ENCODE measurements around the gene TFF3. TPM values are rescaled to one million over a fixed set of nuclear protein-coding genes. Genes with fewer than 3 reads are reported as not detected.

Gene TFF3
- total and polyA plus RNA-seq, 2 donors (not counting 1 experiment from before 2014, with no cell fraction given): not detected

- H3K36me3 ChIP-seq (ENCODE audit: control insufficient read depth, insufficient read depth, low read length): no peaks in the 10 kb centered on the region
- TF ChIP-seq EZH2 (IDR thresholded peaks at IDR 0.05; ENCODE audit: low read length, missing control alignments): no peak
- no peak for TF ChIP-seq CTCF (conservative IDR thresholded peaks at IDR 0.05 in 1 of 2, IDR thresholded peaks at IDR 0.05 in 1 of 2; ENCODE audit: low read depth in 1 of 2, low read length in 2 of 2)
- H4K20me1 ChIP-seq (ENCODE audit: control insufficient read depth, extremely low read depth, insufficient read depth, low read length): no peaks in the 10 kb centered on the region
- no peaks in the 10 kb centered on the region for H3K4me1 ChIP-seq (ENCODE audit: control insufficient read depth, extremely low read depth, insufficient read depth, low read length)
- H3K9ac ChIP-seq (ENCODE audit: insufficient read depth, low read length): no peak overlapping the region
- H3K79me2 ChIP-seq (ENCODE audit: control insufficient read depth, insufficient read depth, low read length): no peaks in the 10 kb centered on the region
- no peaks in the 10 kb centered on the region for H3K9me3 ChIP-seq (ENCODE audit: control insufficient read depth, insufficient read depth, low read depth, low read length)
- no peak overlapping the region for H3K4me2 ChIP-seq (ENCODE audit: extremely low read depth, insufficient read depth, low read length)
- no peak for DNase-seq (ENCODE audit: low read depth in 2 of 2)
- H2AFZ ChIP-seq (ENCODE audit: low read length): no peak overlapping the region
- no peaks in the 10 kb centered on the region for H3K27me3 ChIP-seq (ENCODE audit: control insufficient read depth, insufficient read depth, low read length)
- H3K27ac ChIP-seq (ENCODE audit: insufficient read depth, low read length): no peak overlapping the region
- no peak overlapping the region for H3K4me3 ChIP-seq (replicated peaks in 1 of 4; ENCODE audit: control extremely low read depth in 1 of 4, insufficient read depth in 1 of 4, low read depth in 3 of 4, low read length in 4 of 4)
These were observed 33.6 kb upstream of the TFF3 start for GRCh38 chr21:42348762-42349161.

GRCh38 chr21:42347601-42348327 lies 32.6 kb upstream of the TFF3 start:
- H3K4me1 ChIP-seq (ENCODE audit: control insufficient read depth, extremely low read depth, insufficient read depth, low read length): no peaks in the 10 kb centered on the region
- no peak overlapping the region for H3K9ac ChIP-seq (ENCODE audit: insufficient read depth, low read length)
- H3K27ac ChIP-seq (ENCODE audit: insufficient read depth, low read length): no peak overlapping the region
- H3K79me2 ChIP-seq (ENCODE audit: control insufficient read depth, insufficient read depth, low read length): no peaks in the 10 kb centered on the region
- no peak overlapping the region for H3K4me3 ChIP-seq (replicated peaks in 1 of 4; ENCODE audit: control extremely low read depth in 1 of 4, insufficient read depth in 1 of 4, low read depth in 3 of 4, low read length in 4 of 4)
- TF ChIP-seq EZH2 (IDR thresholded peaks at IDR 0.05; ENCODE audit: low read length, missing control alignments) (no peak), CTCF (conservative IDR thresholded peaks at IDR 0.05 in 1 of 2, IDR thresholded peaks at IDR 0.05 in 1 of 2; ENCODE audit: low read depth in 1 of 2, low read length in 2 of 2) (no peak)
- DNase-seq (ENCODE audit: low read depth in 2 of 2): no peak
- no peaks in the 10 kb centered on the region for H4K20me1 ChIP-seq (ENCODE audit: control insufficient read depth, extremely low read depth, insufficient read depth, low read length)
- no peak overlapping the region for H3K4me2 ChIP-seq (ENCODE audit: extremely low read depth, insufficient read depth, low read length)
- no peaks in the 10 kb centered on the region for H3K9me3 ChIP-seq (ENCODE audit: control insufficient read depth, insufficient read depth, low read depth, low read length)
- no peak overlapping the region for H2AFZ ChIP-seq (ENCODE audit: low read length)
- H3K36me3 ChIP-seq (ENCODE audit: control insufficient read depth, insufficient read depth, low read length): no peaks in the 10 kb centered on the region
- H3K27me3 ChIP-seq (ENCODE audit: control insufficient read depth, insufficient read depth, low read length): no peaks in the 10 kb centered on the region

- H3K4me3 ChIP-seq (replicated peaks in 1 of 4; ENCODE audit: control extremely low read depth in 1 of 4, insufficient read depth in 1 of 4, low read depth in 3 of 4, low read length in 4 of 4): no peak overlapping the region
- no peak overlapping the region for H2AFZ ChIP-seq (ENCODE audit: low read length)
- no peaks in the 10 kb centered on the region for H3K27me3 ChIP-seq (ENCODE audit: control insufficient read depth, insufficient read depth, low read length)
- no peak overlapping the region for H3K9ac ChIP-seq (ENCODE audit: insufficient read depth, low read length)
- no peak overlapping the region for H3K27ac ChIP-seq (ENCODE audit: insufficient read depth, low read length)
- no peaks in the 10 kb centered on the region for H3K4me1 ChIP-seq (ENCODE audit: control insufficient read depth, extremely low read depth, insufficient read depth, low read length)
- no peaks in the 10 kb centered on the region for H4K20me1 ChIP-seq (ENCODE audit: control insufficient read depth, extremely low read depth, insufficient read depth, low read length)
- TF ChIP-seq CTCF (conservative IDR thresholded peaks at IDR 0.05 in 1 of 2, IDR thresholded peaks at IDR 0.05 in 1 of 2; ENCODE audit: low read depth in 1 of 2, low read length in 2 of 2) (no peak), EZH2 (IDR thresholded peaks at IDR 0.05; ENCODE audit: low read length, missing control alignments) (no peak)
- no peaks in the 10 kb centered on the region for H3K36me3 ChIP-seq (ENCODE audit: control insufficient read depth, insufficient read depth, low read length)
- no peaks in the 10 kb centered on the region for H3K9me3 ChIP-seq (ENCODE audit: control insufficient read depth, insufficient read depth, low read depth, low read length)
- no peak overlapping the region for H3K4me2 ChIP-seq (ENCODE audit: extremely low read depth, insufficient read depth, low read length)
- H3K79me2 ChIP-seq (ENCODE audit: control insufficient read depth, insufficient read depth, low read length): no peaks in the 10 kb centered on the region
- no peak for DNase-seq (ENCODE audit: low read depth in 2 of 2)
These were observed 31.8 kb upstream of the TFF3 start for GRCh38 chr21:42346866-42347600.
